Suprapubic skin (tissue), 4 donors: ENCODE data around the gene NHLH1. TPM values are rescaled to one million over a fixed set of nuclear protein-coding genes. Genes with fewer than 3 reads are reported as not detected.

Experiments
- DNase-seq, 2 donors: peaks; one replicate each; pipeline ENCODE4 v3.0.0-alpha.2; 2019; ENCODE audit warnings: low spot score in 2 of 2
- H3K27ac ChIP-seq: fragments of 200-600 bp; sonication (generic); one replicate; pipeline ENCODE4 v1.5.1; 2019
- H3K27me3 ChIP-seq: fragments of 200-600 bp; sonication (generic); one replicate; pipeline ENCODE4 v1.5.1; 2019
- H3K36me3 ChIP-seq: fragments of 200-600 bp; sonication (generic); one replicate; pipeline ENCODE4 v1.5.1; 2019
- H3K4me1 ChIP-seq: fragments of 200-600 bp; sonication (generic); one replicate; pipeline ENCODE4 v1.5.1; 2019
- H3K4me3 ChIP-seq: fragments of 200-600 bp; sonication (generic); one replicate; pipeline ENCODE4 v1.5.1; 2019; ENCODE audit warnings: mild to moderate bottlenecking
- H3K9me3 ChIP-seq: fragments of 200-600 bp; sonication (generic); one replicate; pipeline ENCODE4 v1.5.1; 2019
- CTCF ChIP-seq, 2 donors: fragments of 200-600 bp in 1 of 2; fragments of 450-650 bp in 1 of 2; sonication (generic) in 1 of 2; IDR thresholded peaks; one replicate each; pipeline ENCODE4 v1.5.1; 2016 to 2019; ENCODE audit warnings: antibody characterized with exemption in 2 of 2, mild to moderate bottlenecking in 1 of 2, moderate library complexity in 1 of 2
- EP300 ChIP-seq: sonication (generic); formaldehyde crosslinking; IDR thresholded peaks from one replicate; pipeline ENCODE4 v1.6.1; 2017; ENCODE audit warnings: antibody characterized with exemption
- POLR2A ChIP-seq, 2 donors: fragments of 450-650 bp; IDR thresholded peaks; one replicate each; pipeline ENCODE4 v1.6.1; 2017; ENCODE audit warnings: antibody characterized with exemption in 2 of 2, mild to moderate bottlenecking in 2 of 2, moderate library complexity in 2 of 2
- POLR2AphosphoS5 ChIP-seq, 3 donors: sonication (generic); formaldehyde crosslinking; IDR thresholded peaks; one replicate each; pipeline ENCODE4 v1.6.1; 2017; ENCODE audit warnings: antibody characterized with exemption in 3 of 3
- WGBS: methylation state at CpG from one replicate; pipeline ENCODE4 v1.1.5; 2018; 5-methylcytosine and 5-hydroxymethylcytosine counted together
- total RNA-seq, 4 donors: library from RNA; depleted of rRNA; stranded (reverse); fragments of >200 nt; gene quantifications; one replicate each; pipeline ENCODE4 v1.1.0, GENCODE V29; 2016

NHLH1 gene
- total RNA-seq, 4 donors from 2014 or later, result 0.39 TPM; not detected in 3

- Histone ChIP-seq H3K4me1 (peaks cover 13% of the 10 kb centered on the region), H3K36me3 (peaks cover 59% of the 10 kb centered on the region), H3K27ac (no peak overlapping the region), H3K9me3 (no peaks in the 10 kb centered on the region), H3K4me3 (no peak overlapping the region), H3K27me3 (no peaks in the 10 kb centered on the region)
- WGBS, result 95% methylated on average over 4 of the region's 4 CpGs
- TF ChIP-seq EP300 (no peak), POLR2AphosphoS5 (IDR thresholded peaks at IDR 0.05) (no peak), CTCF (IDR thresholded peaks at IDR 0.05) (no peak), POLR2A (IDR thresholded peaks at IDR 0.05) (no peak)
- no peak for DNase-seq
These were observed 52.9 kb downstream of the NHLH1 start for GRCh38 chr1:160419838-160420169.

- Histone ChIP-seq H3K27me3 (no peaks in the 10 kb centered on the region), H3K9me3 (no peaks in the 10 kb centered on the region), H3K4me1 (peaks cover 2% of the 10 kb centered on the region), H3K4me3 (no peak overlapping the region), H3K36me3 (peaks cover 69% of the 10 kb centered on the region), H3K27ac (no peak overlapping the region)
- no peak for DNase-seq
- WGBS, result 93% methylated on average over 7 of the region's 7 CpGs
- TF ChIP-seq CTCF (IDR thresholded peaks at IDR 0.05) (no peak), POLR2AphosphoS5 (IDR thresholded peaks at IDR 0.05) (no peak), EP300 (no peak), POLR2A (IDR thresholded peaks at IDR 0.05) (no peak)
These were observed 54.3 kb downstream of the NHLH1 start for GRCh38 chr1:160420881-160421842.

GRCh38 chr1:160421881-160422280 lies 55.0 kb downstream of the NHLH1 start:
- Histone ChIP-seq H3K27me3 (no peaks in the 10 kb centered on the region), H3K4me3 (no peak overlapping the region), H3K4me1 (no peaks in the 10 kb centered on the region), H3K27ac (no peak overlapping the region), H3K9me3 (no peaks in the 10 kb centered on the region), H3K36me3 (peaks cover 75% of the 10 kb centered on the region)
- DNase-seq, result no peak
- WGBS, result 86% methylated on average over 5 of the region's 5 CpGs
- TF ChIP-seq POLR2AphosphoS5 (IDR thresholded peaks at IDR 0.05), result no peak
- TF ChIP-seq CTCF (IDR thresholded peaks at IDR 0.05), result no peak
- TF ChIP-seq POLR2A (IDR thresholded peaks at IDR 0.05), result no peak
- TF ChIP-seq EP300, result no peak

Other genes with a start within 250 kb of the NHLH1 start
- not detected for gene ATP1A4, start 215.5 kb upstream of the NHLH1 start, total RNA-seq
- gene CASQ1, start 176.5 kb upstream of the NHLH1 start, total RNA-seq, result not detected
- gene PEA15, start 161.7 kb upstream of the NHLH1 start, total RNA-seq, result 10 to 100 TPM; 51.0 to 82.6 (median 61.5) TPM
- gene DCAF8, start 104.5 kb upstream of the NHLH1 start, total RNA-seq, result 100 to 1,000 TPM in 3 of 4 donors, 10 to 100 TPM in 1; 98.3 to 402 (median 125) TPM
- 10 to 100 TPM; 36.3 to 47.3 (median 45.0) TPM for gene PEX19, start 81.9 kb upstream of the NHLH1 start, total RNA-seq
- gene COPA, start 23.8 kb upstream of the NHLH1 start, total RNA-seq, result 10 to 100 TPM; 62.5 to 92.9 (median 87.2) TPM
- 10 to 100 TPM; 53.4 to 94.1 (median 71.1) TPM for gene NCSTN, start 23.7 kb upstream of the NHLH1 start, total RNA-seq
- 10 to 100 TPM; 18.7 to 39.7 (median 28.1) TPM for gene VANGL2, start 33.5 kb downstream of the NHLH1 start, total RNA-seq
- gene SLAMF6, start 156.2 kb downstream of the NHLH1 start, total RNA-seq, result 1 to 10 TPM in 1 of 4 donors, under 1 TPM in 1, not detected in 2; 0.80 to 1.0 TPM
- gene CD84, start 212.4 kb downstream of the NHLH1 start, total RNA-seq, result 1 to 10 TPM; 1.2 to 9.0 (median 2.3) TPM